Activated gamma-delta T cell treated with anti-CD3 and anti-CD28 coated beads, Interleukin-2, amount 50 U/mL, for 16 hours (primary cell): ENCODE measurements around the gene CLCN1.
A peak's percentile ranks its signal among the peaks of the same experiment; 100 is the strongest.

ENCODE experiments used
- DNase-seq: peaks from one replicate; pipeline ENCODE4 v3.0.0-alpha.2; 2020; ENCODE audit warnings: low read depth

Gene CLCN1

GRCh38 chr7:143295870-143296269 is 20.0 kb upstream of the CLCN1 start:
- DNase-seq, result no peak

- DNase-seq, result no peak
Observed at GRCh38 chr7:143296686-143297085, 19.2 kb upstream of the CLCN1 start.

DNA sequence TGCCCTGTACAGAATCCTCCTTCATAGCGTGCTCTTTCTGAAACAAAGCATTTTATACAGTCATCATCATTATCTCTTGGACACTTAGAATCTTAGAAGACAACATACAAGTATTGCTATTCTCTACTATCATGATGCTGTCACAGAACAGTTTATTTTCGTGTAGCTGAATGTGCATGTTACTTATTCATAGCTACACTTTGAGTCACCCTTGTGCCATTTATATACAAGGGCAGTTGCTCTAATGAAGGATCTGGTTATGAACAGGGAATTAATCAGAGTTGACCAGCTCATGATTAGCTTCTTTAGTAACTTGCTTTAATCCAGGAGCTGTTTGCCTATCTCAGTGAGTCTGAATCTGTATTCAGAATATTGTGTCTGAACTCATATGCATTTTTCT is 16.6 kb upstream of the CLCN1 start:
- DNase-seq, result no peak

GRCh38 chr7:143299840-143300239 is 16.1 kb upstream of the CLCN1 start:
- peak; percentile 49 for DNase-seq

GRCh38 chr7:143300959-143301935 is 14.7 kb upstream of the CLCN1 start:
- no peak for DNase-seq

DNA sequence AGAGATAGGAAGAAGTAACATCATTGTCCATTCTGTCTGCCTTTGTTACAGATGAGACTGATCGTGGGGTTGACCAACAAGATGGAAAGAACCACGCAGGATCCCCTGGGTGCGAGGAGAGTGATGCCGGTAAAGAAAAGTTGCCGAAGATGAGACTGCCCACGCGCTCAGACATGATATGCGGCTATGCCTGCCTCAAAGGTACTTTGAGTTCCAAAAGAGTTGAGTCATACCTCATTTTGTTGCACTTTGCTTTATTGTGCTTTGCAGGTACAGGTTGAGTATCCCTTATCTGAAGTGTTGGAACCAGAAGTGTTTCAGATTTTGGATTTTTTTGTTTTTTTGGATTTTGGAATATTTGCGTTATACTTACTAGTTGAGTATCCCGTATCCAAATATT is 12.2 kb upstream of the CLCN1 start:
- DNase-seq, result no peak

- no peak for DNase-seq
Observed at GRCh38 chr7:143304938-143305337, 11.0 kb upstream of the CLCN1 start.

DNA sequence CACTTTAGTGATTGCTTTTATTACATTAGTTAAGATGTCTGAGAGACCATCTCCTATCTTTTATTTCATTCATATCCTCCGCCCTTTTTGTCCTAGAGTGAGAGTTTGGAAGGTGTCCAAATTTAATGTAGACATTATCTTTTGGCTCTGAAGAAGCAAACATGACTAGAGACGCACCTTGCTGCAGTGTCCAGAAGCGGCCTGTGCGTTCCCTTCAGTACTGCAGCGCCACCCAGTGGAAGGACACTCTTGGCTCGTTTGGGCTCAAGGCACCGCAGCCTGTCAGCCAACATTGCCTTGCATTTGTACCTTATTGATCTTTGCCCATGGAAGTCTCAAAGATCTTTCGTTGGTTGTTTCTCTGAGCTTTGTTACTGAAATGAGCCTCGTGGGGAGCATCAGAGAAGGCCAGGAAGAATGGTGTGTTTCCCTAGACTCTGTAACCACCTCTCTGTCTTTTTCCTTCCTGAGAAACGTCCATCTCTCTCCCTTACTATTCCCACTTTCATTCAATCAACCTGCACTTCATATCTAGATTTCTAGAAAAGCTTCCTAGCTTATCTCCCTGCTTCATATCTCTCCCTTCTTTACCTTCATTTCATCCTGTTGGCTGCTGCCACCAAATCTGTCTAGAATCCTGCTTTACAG is 10.4 kb upstream of the CLCN1 start:
- peak; percentile 52 for DNase-seq

DNA sequence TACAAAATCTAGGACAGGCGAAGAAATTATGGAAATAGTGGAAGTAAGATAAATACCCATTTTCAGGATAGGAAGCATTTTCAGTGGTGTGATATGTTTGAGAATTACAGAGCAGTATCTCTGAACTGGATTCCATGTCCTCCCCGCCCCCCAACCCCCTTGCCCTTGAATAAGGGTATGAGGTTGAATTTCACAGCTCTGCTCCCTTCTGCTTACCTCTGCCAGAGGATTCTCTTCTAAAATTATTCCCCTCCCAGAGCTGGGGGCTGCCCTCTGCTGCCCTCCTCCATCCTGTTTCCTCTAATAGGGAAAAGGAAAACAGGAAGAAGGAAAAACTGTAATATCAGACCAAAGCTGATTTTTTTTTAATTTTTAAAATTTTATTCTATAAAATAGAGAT is 7.3 kb upstream of the CLCN1 start:
- no peak for DNase-seq

DNA sequence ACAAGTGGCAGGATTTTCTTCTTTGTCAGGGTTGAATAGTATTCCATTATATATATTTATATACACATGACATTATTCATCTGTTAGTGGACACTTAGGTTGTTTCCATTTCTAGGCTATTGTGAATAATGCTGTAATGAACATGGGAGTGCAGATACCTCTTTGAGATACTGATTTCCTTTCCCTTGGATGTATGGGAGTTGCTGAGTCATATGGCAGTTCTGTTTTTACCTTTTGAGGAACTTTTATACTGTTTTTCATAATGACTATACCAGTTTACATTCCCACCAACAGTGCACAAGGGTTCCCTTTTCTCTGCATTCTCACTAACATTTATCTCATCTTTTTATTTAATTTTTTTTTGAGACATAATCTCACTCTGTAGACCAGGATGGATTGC is 1.8 kb upstream of the CLCN1 start:
- DNase-seq, result no peak

- no peak for DNase-seq
Observed at GRCh38 chr7:143316492-143316891, 581 bp downstream of the CLCN1 start.

GRCh38 chr7:143318661-143319060 is 2.8 kb downstream of the CLCN1 start:
- DNase-seq, result no peak

DNA sequence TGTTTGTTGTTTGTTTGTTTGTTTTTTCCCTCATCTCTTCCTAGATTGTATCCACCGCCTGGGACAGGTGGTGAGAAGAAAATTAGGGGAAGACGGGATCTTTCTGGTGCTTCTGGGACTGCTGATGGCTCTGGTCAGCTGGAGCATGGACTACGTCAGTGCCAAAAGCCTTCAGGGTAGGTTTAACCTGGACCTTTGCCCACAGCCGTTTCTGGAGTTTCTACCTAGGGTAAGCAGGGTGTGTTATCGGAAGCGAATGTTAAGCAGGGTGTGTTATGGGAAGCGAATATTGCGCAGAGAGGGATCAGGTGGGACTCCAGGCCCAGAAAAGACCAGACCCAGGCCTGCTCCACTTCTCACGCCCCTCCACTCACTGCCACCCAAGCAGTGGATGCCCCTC is 4.7 kb downstream of the CLCN1 start:
- DNase-seq, result no peak

DNA sequence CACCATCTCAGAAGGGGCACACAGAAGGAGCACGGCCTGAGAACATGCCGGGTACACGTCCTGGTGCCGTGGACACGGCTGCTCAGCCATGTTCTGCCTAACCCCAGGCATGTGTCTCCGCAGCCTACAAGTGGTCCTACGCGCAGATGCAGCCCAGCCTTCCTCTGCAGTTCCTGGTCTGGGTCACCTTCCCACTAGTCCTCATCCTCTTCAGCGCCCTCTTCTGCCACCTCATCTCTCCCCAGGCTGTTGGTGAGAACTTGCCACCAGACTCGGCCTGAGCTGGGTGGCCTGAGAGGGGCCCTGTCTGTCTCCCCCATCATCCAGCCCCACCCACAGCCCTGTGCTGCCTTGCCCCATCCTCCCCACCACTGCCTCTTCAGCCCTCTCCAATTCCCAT is 5.3 kb downstream of the CLCN1 start:
- DNase-seq, result no peak

- DNase-seq, result no peak
Observed at GRCh38 chr7:143321734-143322133, 5.8 kb downstream of the CLCN1 start.

DNA sequence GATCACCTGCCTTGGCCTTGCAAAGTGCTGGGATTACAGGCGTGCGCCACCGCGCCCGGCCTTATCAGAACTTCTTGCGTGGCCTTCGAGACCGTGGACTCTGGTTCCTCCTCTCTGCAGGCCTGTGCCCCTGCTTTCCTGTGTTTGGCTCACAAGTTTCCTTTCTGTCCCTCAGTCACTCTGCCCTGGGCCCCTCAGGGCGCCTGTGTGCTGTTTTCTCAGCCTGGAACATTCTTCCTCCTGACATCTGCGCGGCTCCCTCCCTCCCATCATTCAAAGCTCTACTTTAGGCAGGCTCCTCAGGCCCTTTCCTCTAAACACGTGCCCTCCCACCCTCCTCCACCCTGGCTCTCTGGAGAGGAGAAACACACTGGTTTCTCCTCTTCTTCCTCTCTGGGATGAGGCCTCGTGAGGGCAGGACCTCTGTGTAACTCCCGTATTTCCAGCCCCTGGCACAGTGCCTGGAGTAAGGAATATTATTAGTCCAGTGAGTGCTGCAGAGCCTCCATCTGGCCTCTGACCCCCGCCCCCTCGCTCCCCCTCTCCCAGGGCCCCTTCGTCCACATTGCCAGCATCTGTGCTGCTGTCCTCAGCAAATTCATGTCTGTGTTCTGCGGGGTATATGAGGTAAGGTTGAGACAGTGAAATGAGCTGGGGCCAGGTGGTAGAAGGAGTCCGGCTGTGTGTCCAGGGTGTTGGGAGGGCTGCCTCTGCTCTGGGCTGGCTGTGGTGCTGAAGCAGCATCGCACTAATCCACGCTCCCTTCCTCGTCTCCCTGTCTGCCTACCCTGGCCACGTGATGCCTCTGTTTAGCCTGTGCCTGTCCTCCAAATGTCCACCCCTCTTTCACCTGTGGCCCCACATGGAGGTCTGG is 7.1 kb downstream of the CLCN1 start:
- no peak for DNase-seq

DNA sequence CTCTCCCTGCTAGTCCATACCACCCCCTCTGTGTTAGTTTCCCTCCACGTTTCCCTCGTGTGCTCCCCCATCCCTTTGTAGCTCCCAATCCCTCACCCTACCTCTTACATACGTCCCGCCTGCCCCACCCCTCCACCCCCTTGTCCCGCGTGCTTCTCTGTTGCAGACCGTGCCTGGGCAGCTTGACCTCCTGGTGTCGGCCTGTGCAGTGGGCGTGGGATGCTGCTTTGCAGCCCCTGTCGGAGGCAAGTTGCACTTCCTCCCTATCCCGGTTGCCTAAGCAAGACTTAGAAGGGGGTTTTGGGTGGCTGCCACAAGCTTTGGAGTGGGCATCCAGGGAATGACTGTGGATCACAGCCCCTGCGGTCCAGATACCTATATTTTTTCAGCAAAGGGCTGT is 7.7 kb downstream of the CLCN1 start:
- no peak for DNase-seq

GRCh38 chr7:143325240-143325639 is 9.3 kb downstream of the CLCN1 start:
- no peak for DNase-seq

DNA sequence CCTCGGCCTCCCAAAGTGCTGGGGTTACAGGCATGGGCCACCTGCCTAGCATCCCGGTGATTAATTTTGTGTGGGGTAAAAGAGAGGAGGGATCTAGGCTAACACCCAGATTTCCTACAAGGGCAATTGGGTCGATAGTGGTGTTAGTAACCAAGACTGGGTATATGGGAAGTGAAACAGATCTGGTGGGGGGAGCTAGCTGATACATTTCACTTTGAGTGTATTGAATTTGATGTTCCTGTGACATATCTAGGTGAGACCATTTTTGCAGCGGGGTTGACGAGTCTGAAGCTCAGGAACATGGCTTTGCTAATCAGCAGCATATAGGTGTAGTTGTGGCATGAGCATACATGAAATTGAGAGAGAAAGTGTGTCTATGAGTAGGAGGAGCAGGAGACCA is 12.0 kb downstream of the CLCN1 start:
- DNase-seq, result no peak

- DNase-seq, result no peak
Observed at GRCh38 chr7:143329471-143330170, 13.7 kb downstream of the CLCN1 start.

DNA sequence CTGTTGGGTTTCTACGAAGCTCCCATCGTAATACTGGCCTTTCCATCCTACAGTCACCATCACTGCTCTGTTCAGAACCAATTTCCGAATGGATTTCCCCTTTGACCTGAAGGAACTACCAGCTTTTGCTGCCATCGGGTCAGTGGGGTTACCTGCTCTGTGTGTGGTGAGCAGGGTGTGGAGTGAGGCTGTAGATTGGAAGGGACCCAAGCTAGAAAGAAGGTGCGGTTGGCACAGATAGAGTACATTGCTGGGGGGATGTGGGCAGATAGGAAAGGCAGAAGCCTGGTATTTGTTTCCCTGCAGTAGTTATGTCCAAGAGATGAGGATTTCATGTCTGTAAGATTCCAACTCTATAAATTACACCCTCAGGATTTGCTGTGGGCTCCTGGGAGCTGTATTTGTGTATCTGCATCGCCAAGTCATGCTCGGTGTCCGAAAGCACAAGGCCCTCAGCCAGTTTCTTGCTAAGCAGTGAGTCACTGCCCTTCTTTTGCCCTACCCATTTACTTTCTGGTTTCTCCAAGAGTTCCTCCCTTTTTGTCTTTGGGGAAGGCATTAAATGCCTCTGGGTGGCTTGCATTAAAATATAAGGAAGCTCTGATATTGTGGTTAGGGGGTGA is 15.4 kb downstream of the CLCN1 start:
- no peak for DNase-seq
